GM12892 (cell line): ENCODE measurements around the gene FSTL4.

ENCODE experiments used
- POLR2AphosphoS5 ChIP-seq: IDR thresholded peaks from 2 replicates; pipeline ENCODE4 v1.6.1; 2011; ENCODE audit warnings: low read depth, low read length, control low read depth
- TAF1 ChIP-seq: IDR thresholded peaks from 2 replicates; pipeline ENCODE4 v1.6.1; 2011; ENCODE audit warnings: low read depth, mild to moderate bottlenecking, control low read depth, low read length, borderline replicate concordance

DNA sequence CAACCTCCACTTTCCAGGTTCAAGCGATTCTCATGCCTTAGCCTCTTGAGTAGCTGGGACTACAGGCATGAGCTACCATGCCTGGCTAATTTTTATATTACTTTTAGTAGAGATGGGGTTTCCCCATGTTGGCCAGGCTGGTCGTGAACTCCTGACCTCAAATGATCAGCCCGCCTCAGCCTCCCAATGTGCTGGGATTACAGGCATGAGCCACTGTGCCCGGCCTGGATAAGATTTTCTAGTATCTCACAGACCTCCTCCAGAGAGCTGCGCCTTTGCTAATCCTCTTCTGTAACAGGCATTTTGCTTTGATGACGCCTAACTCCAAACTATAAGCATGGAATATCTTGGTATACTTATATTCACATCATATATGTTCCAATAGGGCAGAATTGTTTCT lies 99.4 kb downstream of the FSTL4 start:
- TF ChIP-seq POLR2AphosphoS5 (no peak), TAF1 (no peak)
